ENCODE results near the gene ZNF202. TPM values are rescaled to one million over a fixed set of nuclear protein-coding genes. Genes with fewer than 3 reads are reported as not detected.

ZNF202 gene
- total and polyA plus RNA-seq, 10 donors = 6.3 to 18.6 (median 12.5) TPM

- intact Hi-C loops (cut with DNase I; ENCODE audit: low total_unique reads) = no loop called here
- Histone ChIP-seq H3K4me3 (no peak overlapping the region), H3K9me3 (no peaks in the 10 kb centered on the region), H3K27me3 (replicated peaks in 1 of 7) (peaks cover 0 to 31% (median 0%) of the 10 kb centered on the region in 7 donors), H3K36me3 (no peaks in the 10 kb centered on the region), H3K4me1 (no peaks in the 10 kb centered on the region), H3K27ac (no peak overlapping the region)
- DNase-seq = no peak
- TF ChIP-seq CTCF (IDR thresholded peaks at IDR 0.05 in 8 of 11, conservative IDR thresholded peaks at IDR 0.05 in 3 of 11) (no peak), POLR2A (IDR thresholded peaks at IDR 0.05) (no peak), POLR2AphosphoS5 (IDR thresholded peaks at IDR 0.05) (no peak)
- WGBS, 5 donors = 83 to 94% (median 88%) methylated on average over 9 of the region's 9 CpGs
Measured at GRCh38 chr11:123695231-123695630, 46.2 kb downstream of the ZNF202 start.

- Histone ChIP-seq H3K4me1 (no peaks in the 10 kb centered on the region), H3K36me3 (no peaks in the 10 kb centered on the region), H3K9me3 (no peaks in the 10 kb centered on the region), H3K27ac (no peak overlapping the region), H3K4me3 (no peak overlapping the region), H3K27me3 (replicated peaks in 1 of 7) (peaks cover 0 to 35% (median 0%) of the 10 kb centered on the region in 7 donors)
- no peak for DNase-seq
- intact Hi-C loops (cut with DNase I; ENCODE audit: low total_unique reads) = no loop called here
- 27 to 49% (median 38%) methylated on average over 2 of the region's 2 CpGs for WGBS, 5 donors
- TF ChIP-seq CTCF (IDR thresholded peaks at IDR 0.05 in 8 of 11, conservative IDR thresholded peaks at IDR 0.05 in 3 of 11) = no peak
- no peak for TF ChIP-seq POLR2AphosphoS5 (IDR thresholded peaks at IDR 0.05)
- no peak for TF ChIP-seq POLR2A (IDR thresholded peaks at IDR 0.05)
Measured at GRCh38 chr11:123694551-123694950, 46.9 kb downstream of the ZNF202 start.

- intact Hi-C loops (cut with DNase I; ENCODE audit: low total_unique reads) = no loop called here
- peaks cover 0 to 42% (median 0%) of the 10 kb centered on the region in 7 donors for H3K27me3 ChIP-seq (replicated peaks in 1 of 7)
Measured at GRCh38 chr11:123692961-123693360, 48.5 kb downstream of the ZNF202 start.

GRCh38 chr11:123690485-123690884, 51.0 kb downstream of the ZNF202 start:
- H3K4me3 ChIP-seq = no peak overlapping the region
- peaks cover 0 to 37% (median 0%) of the 10 kb centered on the region in 7 donors for H3K27me3 ChIP-seq (replicated peaks in 1 of 7)
- no peak for DNase-seq
- H3K9me3 ChIP-seq = no peaks in the 10 kb centered on the region
- WGBS, 5 donors = 70 to 93% (median 77%) methylated on average over 3 of the region's 3 CpGs
- H3K36me3 ChIP-seq = no peaks in the 10 kb centered on the region
- no peak for TF ChIP-seq POLR2A (IDR thresholded peaks at IDR 0.05)
- no peak for TF ChIP-seq POLR2AphosphoS5 (IDR thresholded peaks at IDR 0.05)
- no peak for TF ChIP-seq CTCF (IDR thresholded peaks at IDR 0.05 in 8 of 11, conservative IDR thresholded peaks at IDR 0.05 in 3 of 11)
- intact Hi-C loops (cut with DNase I; ENCODE audit: low total_unique reads) = no loop called here
- no peak overlapping the region for H3K27ac ChIP-seq
- no peaks in the 10 kb centered on the region for H3K4me1 ChIP-seq

More at GRCh38 chr11:123692961-123693360, 48.5 kb downstream of the ZNF202 start:
- Histone ChIP-seq H3K9me3 (no peaks in the 10 kb centered on the region), H3K27ac (no peak overlapping the region), H3K36me3 (no peaks in the 10 kb centered on the region), H3K4me1 (no peaks in the 10 kb centered on the region), H3K4me3 (no peak overlapping the region)
- no peak for TF ChIP-seq POLR2AphosphoS5 (IDR thresholded peaks at IDR 0.05)
- no peak for TF ChIP-seq POLR2A (IDR thresholded peaks at IDR 0.05)
- TF ChIP-seq CTCF (IDR thresholded peaks at IDR 0.05 in 8 of 11, conservative IDR thresholded peaks at IDR 0.05 in 3 of 11) = no peak
- DNase-seq = no peak
